ENCODE measurements around the gene LDB3. TPM values are rescaled to one million over a fixed set of nuclear protein-coding genes. Genes with fewer than 3 reads are reported as not detected.

The LDB3 gene
- total RNA-seq, 1 experiment from 2014 or later: not detected

- no peaks in the 10 kb centered on the region for H3K27me3 ChIP-seq
- H3K9me3 ChIP-seq: no peaks in the 10 kb centered on the region
- DNase-seq: no peak
- peaks cover 4% of the 10 kb centered on the region for H3K36me3 ChIP-seq
- no peak overlapping the region for H3K4me3 ChIP-seq
Observed at GRCh38 chr10:86753638-86754434, 85.5 kb downstream of the LDB3 start.

- Histone ChIP-seq H3K27me3 (no peaks in the 10 kb centered on the region), H3K36me3 (peaks cover 4% of the 10 kb centered on the region), H3K9me3 (no peaks in the 10 kb centered on the region), H3K4me3 (peak overlapping the region; percentile 89)
- DNase-seq: no peak
Observed at GRCh38 chr10:86755454-86755739, 87.1 kb downstream of the LDB3 start.

DNA sequence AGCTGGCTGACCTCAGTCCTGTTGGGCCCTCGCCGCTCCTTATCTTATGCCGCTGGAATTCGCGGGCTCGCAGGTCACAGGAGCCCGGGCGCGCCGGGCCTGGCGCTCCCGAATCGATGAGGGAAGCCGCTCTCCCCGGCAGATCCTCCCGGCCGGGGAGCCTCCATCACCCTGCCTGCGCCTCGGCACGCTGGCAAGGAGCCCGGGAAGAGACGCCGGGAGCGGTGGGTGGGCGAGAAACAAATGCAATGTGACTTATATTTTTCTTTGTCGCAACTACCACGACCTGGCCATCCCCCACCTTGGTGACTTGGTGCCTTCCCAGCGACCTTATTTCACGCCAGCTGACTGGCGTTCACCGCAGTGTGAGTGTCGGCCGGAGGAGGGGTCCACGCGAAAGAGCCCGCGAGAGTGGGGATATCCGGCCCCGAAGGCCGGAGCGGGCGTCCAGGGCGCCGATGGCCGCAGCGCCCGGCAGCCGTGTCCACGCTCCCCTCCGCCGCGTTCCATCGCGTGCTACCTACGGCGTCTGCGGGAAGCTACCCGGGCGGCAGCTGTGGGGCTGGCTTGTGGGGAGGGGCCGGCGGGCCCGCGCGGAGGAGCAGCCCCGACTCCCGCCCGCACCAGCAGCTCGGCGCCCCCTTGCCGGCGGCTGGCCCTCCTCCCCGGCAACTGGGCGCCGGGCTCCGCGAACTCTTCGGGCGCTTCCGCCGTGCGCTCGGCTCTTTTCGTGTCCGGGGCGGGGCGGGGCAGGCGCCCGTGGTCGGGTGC, 87.6 kb downstream of the LDB3 start:
- DNase-seq: peak; percentile 90
- Histone ChIP-seq H3K4me3 (peak overlapping the region; percentile 89), H3K36me3 (peaks cover 8% of the 10 kb centered on the region), H3K9me3 (no peaks in the 10 kb centered on the region), H3K27me3 (no peaks in the 10 kb centered on the region)

DNA sequence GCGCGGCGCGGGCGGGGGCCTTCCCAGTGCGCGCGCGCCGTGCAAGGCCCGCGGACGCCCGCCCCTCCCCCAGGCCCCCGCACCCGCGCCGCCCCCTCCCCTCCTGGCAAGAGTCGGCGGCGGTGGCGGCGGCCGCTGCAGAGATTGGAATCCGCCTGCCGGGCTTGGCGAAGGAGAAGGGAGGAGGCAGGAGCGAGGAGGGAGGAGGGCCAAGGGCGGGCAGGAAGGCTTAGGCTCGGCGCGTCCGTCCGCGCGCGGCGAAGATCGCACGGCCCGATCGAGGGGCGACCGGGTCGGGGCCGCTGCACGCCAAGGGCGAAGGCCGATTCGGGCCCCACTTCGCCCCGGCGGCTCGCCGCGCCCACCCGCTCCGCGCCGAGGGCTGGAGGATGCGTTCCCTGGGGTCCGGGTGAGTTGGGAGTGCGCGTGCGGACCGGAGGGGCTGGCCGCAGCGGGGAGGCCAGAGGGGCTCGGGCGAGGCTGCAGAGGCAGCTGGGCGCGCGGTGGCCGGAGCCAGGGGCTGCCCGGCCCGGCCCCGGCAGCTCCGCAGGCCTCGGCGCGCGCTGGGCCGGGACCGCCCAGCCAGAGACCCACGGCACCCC, 88.3 kb downstream of the LDB3 start, which contains the start of gene BMPR1A:
Gene BMPR1A, plus strand, starts transcription at position 109 of the 602 bp plus-strand sequence. CDS start 119,400 bp downstream, outside the sequence.
- peak; percentile 91 for DNase-seq
- H3K27me3 ChIP-seq: no peaks in the 10 kb centered on the region
- H3K36me3 ChIP-seq: peaks cover 5% of the 10 kb centered on the region; the same call in 1 of the 2 replicates
- H3K9me3 ChIP-seq: no peaks in the 10 kb centered on the region
- H3K4me3 ChIP-seq: peak within 1 kb of the TSS; percentile 89

DNA sequence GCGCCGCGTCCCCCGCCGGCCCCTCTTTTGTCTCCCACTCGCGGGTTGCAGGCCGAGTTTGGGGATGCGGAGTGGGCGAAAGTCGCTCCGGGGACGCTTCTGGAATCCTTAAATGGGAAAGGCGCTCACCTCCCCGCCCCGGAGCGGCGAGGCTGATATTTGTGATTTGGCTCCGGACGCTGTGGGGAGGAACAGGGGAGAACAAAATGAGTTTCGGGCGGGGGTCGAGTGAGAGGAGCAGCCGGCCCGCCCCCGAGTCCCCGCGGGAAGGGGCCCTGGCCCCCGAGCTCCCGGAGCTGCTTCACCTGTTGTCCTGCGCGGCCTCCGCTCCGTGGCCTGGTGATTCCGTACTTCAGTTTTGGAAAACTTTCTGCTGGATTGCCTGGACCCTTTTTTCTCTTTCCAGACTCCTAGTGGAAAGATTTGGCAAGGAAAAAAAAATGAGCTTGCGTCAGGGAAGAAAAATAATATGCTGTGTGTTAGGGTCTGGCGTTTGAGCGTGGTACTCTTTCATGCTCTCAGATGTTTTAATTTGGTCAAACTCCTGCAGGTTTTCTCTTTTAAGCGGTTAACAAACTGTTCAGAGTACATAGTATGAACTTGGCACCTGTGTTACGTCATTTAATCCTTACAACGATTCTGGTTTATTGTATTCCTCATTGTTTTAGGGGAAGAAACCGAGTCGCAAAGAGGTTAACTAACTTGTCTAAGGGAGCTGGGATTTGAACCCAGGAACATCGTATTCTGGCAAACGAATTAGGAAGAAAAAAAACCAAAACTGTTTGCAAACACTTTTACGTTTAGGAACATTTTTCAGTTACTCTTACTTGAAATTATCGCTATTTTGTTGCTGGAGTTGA, 89.0 kb downstream of the LDB3 start:
- peaks cover 5% of the 10 kb centered on the region; the same call in 1 of the 2 replicates for H3K36me3 ChIP-seq
- peak; percentile 34 for DNase-seq

GRCh38 chr10:86758189-86759072, 90.1 kb downstream of the LDB3 start:
- Histone ChIP-seq H3K27me3 (no peaks in the 10 kb centered on the region), H3K36me3 (peaks cover 5% of the 10 kb centered on the region; the same call in 1 of the 2 replicates), H3K9me3 (no peaks in the 10 kb centered on the region), H3K4me3 (peak overlapping the region; percentile 75)
- no peak for DNase-seq

More for the DNA sequence above, 89.0 kb downstream of the LDB3 start:
- H3K27me3 ChIP-seq: no peaks in the 10 kb centered on the region
- H3K9me3 ChIP-seq: no peaks in the 10 kb centered on the region
- peak overlapping the region; percentile 75 for H3K4me3 ChIP-seq

GRCh38 chr10:86759073-86759672, 90.9 kb downstream of the LDB3 start:
- Histone ChIP-seq H3K36me3 (peaks cover 5% of the 10 kb centered on the region; the same call in 1 of the 2 replicates), H3K4me3 (peak overlapping the region; percentile 75), H3K9me3 (no peaks in the 10 kb centered on the region), H3K27me3 (no peaks in the 10 kb centered on the region)
- no peak for DNase-seq

DNA sequence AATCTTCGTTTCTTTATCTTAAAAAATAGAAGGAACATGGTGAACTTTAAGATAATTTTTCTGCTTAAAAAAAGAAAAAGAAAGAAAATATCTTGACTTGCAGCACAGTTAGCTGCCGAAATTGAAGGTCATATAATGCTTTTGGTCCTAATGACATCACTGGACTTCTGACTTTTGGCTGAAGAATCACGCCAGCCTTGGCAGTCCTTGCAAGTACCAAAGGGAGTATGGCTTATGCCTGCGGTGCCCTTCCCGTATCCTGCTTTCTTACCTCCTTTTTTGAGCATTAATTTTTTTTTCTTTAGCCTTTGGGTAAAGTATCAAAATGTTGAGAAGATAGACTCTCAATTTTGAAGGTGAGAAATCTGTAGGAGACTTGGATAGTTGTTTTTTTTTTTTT, 95.1 kb downstream of the LDB3 start:
- DNase-seq: no peak
- no peak overlapping the region for H3K4me3 ChIP-seq

DNA sequence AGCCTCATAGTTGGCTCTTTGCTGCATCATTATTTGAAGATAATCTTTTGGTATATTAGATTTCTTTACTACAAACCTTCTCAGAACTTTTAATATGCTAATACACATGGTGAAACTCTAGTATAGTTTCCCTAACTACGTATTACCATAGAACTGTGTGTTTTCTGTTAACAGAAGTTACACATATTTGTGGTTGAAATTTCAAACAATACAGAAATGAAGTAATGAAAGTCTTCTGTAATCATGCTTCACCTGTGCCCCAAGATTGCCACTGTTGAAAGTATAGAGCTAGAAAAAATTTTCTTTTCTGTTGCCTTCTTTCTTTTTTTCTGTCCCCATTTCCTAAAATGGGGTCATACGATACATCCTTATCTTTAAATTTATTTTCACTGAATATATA, 97.2 kb downstream of the LDB3 start:
- DNase-seq: no peak
- Histone ChIP-seq H3K36me3 (0 out of 2 replicates have a peak, but pooled peaks cover 4% of the 10 kb centered on the region), H3K4me3 (no peak overlapping the region), H3K9me3 (no peaks in the 10 kb centered on the region), H3K27me3 (no peaks in the 10 kb centered on the region)

More for the DNA sequence above, 95.1 kb downstream of the LDB3 start:
- Histone ChIP-seq H3K27me3 (no peaks in the 10 kb centered on the region), H3K36me3 (0 out of 2 replicates have a peak, but pooled peaks cover 5% of the 10 kb centered on the region), H3K9me3 (no peaks in the 10 kb centered on the region)

- Histone ChIP-seq H3K4me3 (no peak overlapping the region), H3K36me3 (no peaks in the 10 kb centered on the region), H3K27me3 (no peaks in the 10 kb centered on the region), H3K9me3 (no peaks in the 10 kb centered on the region)
- no peak for DNase-seq
Observed at GRCh38 chr10:86768412-86769062, 100.2 kb downstream of the LDB3 start.

DNA sequence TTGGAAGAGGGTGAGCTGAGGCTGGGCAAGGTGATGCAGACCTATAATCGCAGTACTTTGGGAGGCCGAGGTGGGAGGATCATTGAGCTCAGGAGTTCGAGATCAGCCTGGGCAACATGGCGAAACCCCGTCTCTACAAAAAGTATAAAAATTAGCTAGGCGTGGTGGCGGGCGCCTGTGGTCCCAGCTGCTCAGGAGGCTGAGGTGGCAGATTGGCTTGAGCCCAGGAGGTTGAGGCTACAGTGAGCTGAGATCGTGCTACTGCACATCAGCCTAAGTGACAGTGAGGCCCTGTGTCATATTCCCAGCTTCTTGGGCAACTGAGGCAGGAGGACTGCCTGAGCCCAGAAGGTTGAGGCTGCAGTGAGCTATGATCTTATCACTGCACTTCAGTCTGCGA, 101.7 kb downstream of the LDB3 start:
- H3K27me3 ChIP-seq: no peaks in the 10 kb centered on the region
- H3K4me3 ChIP-seq: no peak overlapping the region
- no peaks in the 10 kb centered on the region for H3K36me3 ChIP-seq
- no peak for DNase-seq
- no peaks in the 10 kb centered on the region for H3K9me3 ChIP-seq

DNA sequence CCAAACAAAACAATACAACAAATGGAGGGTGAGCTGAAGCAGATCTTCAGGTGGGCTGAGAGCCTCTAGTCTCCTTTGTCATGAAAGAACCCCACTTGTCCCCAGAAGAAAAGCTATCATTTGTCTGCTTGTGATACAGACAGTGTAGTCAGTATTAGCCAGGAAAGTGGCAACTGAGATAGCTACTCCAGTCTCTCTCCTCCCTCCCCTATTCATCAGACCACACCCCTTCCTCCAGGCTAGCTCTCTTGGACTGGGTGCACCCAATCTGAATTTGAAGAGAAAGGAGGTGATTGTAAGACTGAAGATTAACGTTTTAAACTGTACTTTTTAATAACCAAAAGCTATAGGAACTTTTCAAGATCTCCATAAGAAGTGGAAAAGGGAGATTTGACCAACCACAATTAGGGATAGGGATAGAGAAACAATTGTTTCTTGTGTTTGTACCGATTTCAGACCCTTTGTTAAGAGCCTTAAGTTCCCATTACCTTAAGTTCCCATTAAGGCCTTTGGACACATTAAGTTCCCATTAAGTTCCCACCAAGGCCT, 102.2 kb downstream of the LDB3 start:
- no peak for DNase-seq
- Histone ChIP-seq H3K27me3 (no peaks in the 10 kb centered on the region), H3K9me3 (no peaks in the 10 kb centered on the region)

GRCh38 chr10:86773498-86773897, 105.2 kb downstream of the LDB3 start:
- Histone ChIP-seq H3K27me3 (no peaks in the 10 kb centered on the region), H3K36me3 (no peaks in the 10 kb centered on the region)
- no peak for DNase-seq

More for the DNA sequence above, 102.2 kb downstream of the LDB3 start:
- Histone ChIP-seq H3K36me3 (no peaks in the 10 kb centered on the region), H3K4me3 (no peak overlapping the region)

GRCh38 chr10:86775056-86775869, 107.0 kb downstream of the LDB3 start:
- Histone ChIP-seq H3K4me3 (no peak overlapping the region), H3K36me3 (no peaks in the 10 kb centered on the region), H3K27me3 (no peaks in the 10 kb centered on the region), H3K9me3 (no peaks in the 10 kb centered on the region)
- DNase-seq: peak; percentile 17

More at GRCh38 chr10:86773498-86773897, 105.2 kb downstream of the LDB3 start:
- H3K9me3 ChIP-seq: no peaks in the 10 kb centered on the region
- no peak overlapping the region for H3K4me3 ChIP-seq

Measured in MG63 (cell line).